Endothelial cell of umbilical vein (primary cell): ENCODE data around the gene MLX. TPM values are rescaled to one million over a fixed set of nuclear protein-coding genes. Genes with fewer than 3 reads are reported as not detected.

Source experiments
- BruUV-seq: library from RNA; stranded (reverse); fragments of 400-500 nt; replicated peaks from 2 replicates; lab custom pipeline; 2021; lab: Mats Ljungman, UMichigan
- CTCF ChIA-PET: fragments of 300-600, 350-600 bp; sonication (Branson Sonifier 250); formaldehyde crosslinking; loops from one replicate; lab custom pipeline; 2021; ENCODE audit warnings: antibody characterized with exemption, inconsistent platforms; lab: Charles Lee
- POLR2A ChIA-PET: fragments of 300-600, 350-600 bp; sonication (Branson Sonifier 250); formaldehyde crosslinking; loops from one replicate; lab custom pipeline; 2021; ENCODE audit warnings: antibody characterized with exemption, inconsistent platforms; lab: Charles Lee
- DNase-seq: peaks from one replicate; pipeline ENCODE4 v3.0.0-alpha.2; 2011; ENCODE audit warnings: low read depth, low spot score
- FAIRE-seq: peaks from 2 replicates; lab custom pipeline; 2011; peaks lifted over from hg19 to GRCh38; lab: Jason Lieb, UNC
- H2AFZ ChIP-seq: 2 replicates; pipeline ENCODE4 v1.6.0; 2012; ENCODE audit warnings: low read depth, low read length, control low read depth, inconsistent platforms
- H3K27ac ChIP-seq: 2 replicates; pipeline ENCODE4 v1.5.1; 2011; ENCODE audit warnings: low read depth, mild to moderate bottlenecking, control low read depth, low read length, moderate library complexity; ENCODE audit not compliant: insufficient read depth
- H3K27me3 ChIP-seq, 2 experiments: 2 replicates each; pipeline versions ENCODE4 v1.6.0 to v1.6.1; 2011; ENCODE audit warnings: low read length in 2 of 2, mixed read lengths in 1 of 2; ENCODE audit not compliant: control insufficient read depth in 2 of 2, insufficient read depth in 2 of 2
- H3K36me3 ChIP-seq, 2 experiments: 2 replicates in 1 of 2; 3 replicates in 1 of 2; pipeline ENCODE4 v1.5.1; 2011; ENCODE audit warnings: low read length in 2 of 2, mild to moderate bottlenecking in 1 of 2, moderate library complexity in 1 of 2; ENCODE audit not compliant: control insufficient read depth in 2 of 2, insufficient read depth in 2 of 2; ENCODE audit errors: extremely low read depth in 1 of 2
- H3K4me1 ChIP-seq: 3 replicates; pipeline ENCODE4 v1.5.1; 2011; ENCODE audit warnings: mild to moderate bottlenecking, low read length; ENCODE audit not compliant: control insufficient read depth, insufficient read depth; ENCODE audit errors: extremely low read depth
- H3K4me2 ChIP-seq: 2 replicates; pipeline ENCODE4 v1.6.1; 2011; ENCODE audit warnings: low read length, control low read depth, mixed read lengths; ENCODE audit not compliant: insufficient read depth
- H3K4me3 ChIP-seq, 3 experiments: fragments of 200-600 bp in 1 of 3; sonication (generic), shearing (Covaris generic) in 1 of 3; replicated peaks in 1 of 3; 2 replicates each; pipeline ENCODE4 v1.5.1; 2011 to 2016; ENCODE audit warnings: control low read depth in 3 of 3, low read length in 3 of 3, mild to moderate bottlenecking in 2 of 3, inconsistent platforms in 1 of 3, low read depth in 1 of 3, moderate library complexity in 1 of 3; ENCODE audit not compliant: insufficient read depth in 1 of 3
- H3K79me2 ChIP-seq: 2 replicates; pipeline ENCODE4 v1.6.0; 2012; ENCODE audit warnings: low read length, inconsistent platforms; ENCODE audit not compliant: control insufficient read depth, insufficient read depth
- H3K9ac ChIP-seq: replicated peaks from 2 replicates; pipeline ENCODE3; 2011; ENCODE audit warnings: low read length, control low read depth; ENCODE audit not compliant: insufficient read depth; ENCODE audit errors: extremely low read depth
- H3K9me1 ChIP-seq: replicated peaks from 3 replicates; pipeline ENCODE4 v1.6.0; 2011; ENCODE audit warnings: mild to moderate bottlenecking, low read length; ENCODE audit not compliant: control insufficient read depth, insufficient read depth; ENCODE audit errors: extremely low read depth
- H3K9me3 ChIP-seq: replicated peaks from 2 replicates; pipeline ENCODE4 v1.5.1; 2012; ENCODE audit warnings: low read length, inconsistent platforms; ENCODE audit not compliant: control insufficient read depth, insufficient read depth
- H4K20me1 ChIP-seq: replicated peaks from 2 replicates; pipeline ENCODE3; 2011; ENCODE audit warnings: mild to moderate bottlenecking, low read length; ENCODE audit not compliant: control insufficient read depth, insufficient read depth; ENCODE audit errors: extremely low read depth
- EZH2 ChIP-seq: IDR thresholded peaks from 2 replicates; pipeline ENCODE4 v1.6.1; 2012; ENCODE audit warnings: borderline replicate concordance, low read depth, mild to moderate bottlenecking, moderate library complexity, low read length, inconsistent platforms; ENCODE audit not compliant: severe bottlenecking
- FOS ChIP-seq: IDR thresholded peaks from 2 replicates; pipeline ENCODE4 v1.6.1; 2011; ENCODE audit warnings: mild to moderate bottlenecking, low read length, moderate library complexity, borderline replicate concordance; ENCODE audit not compliant: insufficient read depth
- JUN ChIP-seq: IDR thresholded peaks from 2 replicates; pipeline ENCODE4 v1.6.1; 2011; ENCODE audit warnings: borderline replicate concordance, low read depth; ENCODE audit not compliant: insufficient read length, insufficient read depth
- POLR2A ChIP-seq: IDR thresholded peaks from 2 replicates; pipeline ENCODE4 v1.6.1; 2012; ENCODE audit warnings: low read depth, mild to moderate bottlenecking, control low read depth, low read length
- POLR2AphosphoS5 ChIP-seq: IDR thresholded peaks from 2 replicates; pipeline ENCODE4 v1.6.1; 2012; ENCODE audit warnings: low read depth, mild to moderate bottlenecking, control low read depth, low read length, moderate library complexity; ENCODE audit not compliant: insufficient read depth
- dilution Hi-C: fragments of 300-500 bp; cut with MboI; formaldehyde crosslinking; loops from one replicate; pipeline ENCODE4 v1.15.0; 2019; ENCODE audit warnings: low sequenced_read_pairs; ENCODE audit not compliant: extremely low pct_ligation_motif_present
- intact Hi-C: fragments of 100-400 bp; cut with micrococcal nuclease; formaldehyde crosslinking; loops from one replicate; pipeline ENCODE4 v1.10.0; 2022
- polyA plus RNA-seq, 4 experiments: library from polyadenylated mRNA; depleted of rRNA in 3 of 4; stranded (reverse) in 3 of 4; unstranded in 1 of 4; fragments of >200 nt; gene quantifications; 2 replicates each; pipeline versions ENCODE4 v1.2.1 to v1.2.3, GENCODE V29; 2011 to 2012; ENCODE audit warnings: missing spikeins in 1 of 4
- total RNA-seq: library from RNA; stranded (reverse); gene quantifications from 2 replicates; pipeline ENCODE4 v1.2.3, GENCODE V29; 2021

The MLX gene
- total and polyA plus RNA-seq, 2 donors (not counting 3 experiments of a cell fraction or from before 2014, with no cell fraction given) = 40.3 to 42.7 TPM

DNA sequence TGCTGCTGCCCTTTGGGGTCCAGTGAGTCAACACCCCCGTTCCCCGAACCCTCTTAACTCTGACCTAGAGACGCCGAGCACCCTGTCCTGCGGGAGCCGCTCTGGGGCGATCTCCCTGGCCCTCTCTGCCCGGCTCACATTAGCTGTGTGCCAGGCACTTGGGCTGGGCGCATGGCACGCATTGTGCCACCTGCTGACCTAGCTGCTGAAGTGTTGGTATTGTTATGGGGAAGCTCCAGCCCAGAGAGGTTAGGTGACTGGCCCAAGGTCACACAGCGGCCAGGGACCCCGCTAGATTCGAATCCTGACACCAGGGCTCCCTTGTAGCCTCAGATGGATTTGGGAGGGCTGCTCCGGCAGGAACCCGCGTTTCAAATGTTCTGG lies 13.0 kb upstream of the MLX start:
- dilution Hi-C loops (no loop called here), intact Hi-C loops (loop anchor here (2.0 kb wide), 1 partner anchor 17 kb away; the partner anchor contains the start of gene NAGLU)
- H3K79me2 ChIP-seq = peaks cover 17% of the 10 kb centered on the region
- peak overlapping the region; percentile 77 for H3K27ac ChIP-seq
- H3K4me1 ChIP-seq = peaks cover 14% of the 10 kb centered on the region
- H4K20me1 ChIP-seq = no peaks in the 10 kb centered on the region
- ChIA-PET CTCF (interaction anchor here (1.0 to 1.7 kb wide), 6 partner anchors 17 to 332 kb away, joined by 3 to 11 read pairs (median 4); partner anchors contain the start of genes NAGLU and PSMC3IP), POLR2A (no interaction called here)
- no peaks in the 10 kb centered on the region for H3K9me3 ChIP-seq
- H3K36me3 ChIP-seq = no peaks in the 10 kb centered on the region
- H3K27me3 ChIP-seq = no peaks in the 10 kb centered on the region
- no peaks in the 10 kb centered on the region for H3K9me1 ChIP-seq
- H2AFZ ChIP-seq = no peak overlapping the region
- BruUV-seq = no TSS peak
- TF ChIP-seq JUN (no peak), EZH2 (no peak)
- peak overlapping the region; percentile 92 for H3K9ac ChIP-seq
- H3K4me2 ChIP-seq = peak overlapping the region; percentile 58
- peak overlapping the region; percentile 51 to 65 (median 52) for H3K4me3 ChIP-seq
- DNase-seq = no peak
- no peak for FAIRE-seq

DNA sequence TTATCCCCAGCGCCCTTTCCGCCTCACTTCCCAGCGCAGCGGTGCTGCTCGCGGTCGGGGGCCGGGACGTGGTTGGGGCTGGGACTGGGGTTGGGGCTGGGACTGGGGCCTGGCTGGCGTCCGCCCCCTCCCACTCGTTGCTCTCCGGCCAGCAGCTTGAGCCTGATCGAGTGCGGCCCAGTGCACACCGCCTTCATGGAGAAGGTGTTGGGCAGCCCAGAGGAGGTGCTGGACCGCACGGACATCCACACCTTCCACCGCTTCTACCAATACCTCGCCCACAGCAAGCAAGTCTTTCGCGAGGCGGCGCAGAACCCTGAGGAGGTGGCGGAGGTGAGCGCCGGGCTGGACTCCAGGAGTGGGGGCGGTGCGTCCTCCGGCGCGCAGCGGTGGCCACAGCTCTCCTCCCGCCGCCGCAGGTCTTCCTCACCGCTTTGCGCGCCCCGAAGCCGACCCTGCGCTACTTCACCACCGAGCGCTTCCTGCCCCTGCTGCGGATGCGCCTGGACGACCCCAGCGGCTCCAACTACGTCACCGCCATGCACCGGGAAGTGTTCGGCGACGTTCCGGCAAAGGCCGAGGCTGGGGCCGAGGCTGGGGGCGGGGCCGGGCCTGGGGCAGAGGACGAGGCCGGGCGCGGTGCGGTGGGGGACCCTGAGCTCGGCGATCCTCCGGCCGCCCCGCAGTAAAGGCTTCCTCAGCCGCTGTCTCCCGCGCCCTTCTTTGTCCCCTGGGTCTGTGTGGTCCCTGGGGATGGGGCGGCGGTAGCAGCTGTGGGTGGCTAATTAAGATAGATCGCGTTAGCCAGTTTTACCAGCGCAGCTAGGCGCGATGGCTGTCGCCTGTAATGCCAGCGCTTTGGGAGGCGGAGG lies 12.4 kb upstream of the MLX start:
- peak overlapping the region; percentile 77 for H3K27ac ChIP-seq
- no peaks in the 10 kb centered on the region for H4K20me1 ChIP-seq
- ChIA-PET POLR2A (no interaction called here), CTCF (interaction anchor here (1.0 to 1.7 kb wide), 6 partner anchors 18 to 332 kb away, joined by 3 to 11 read pairs (median 4); partner anchors contain the start of genes NAGLU and PSMC3IP)
- H3K9me1 ChIP-seq = no peaks in the 10 kb centered on the region
- BruUV-seq = TSS peak; percentile 43
- TF ChIP-seq FOS (no peak), POLR2AphosphoS5 (peak; percentile 90), POLR2A (peak; percentile 86)
- peak overlapping the region; percentile 51 to 65 (median 52) for H3K4me3 ChIP-seq
- no peaks in the 10 kb centered on the region for H3K27me3 ChIP-seq
- peaks cover 14% of the 10 kb centered on the region for H3K4me1 ChIP-seq
- H2AFZ ChIP-seq = peak overlapping the region; percentile 40
- intact Hi-C loops (loop anchor here (2.0 kb wide), 1 partner anchor 18 kb away; the partner anchor contains the start of gene NAGLU), dilution Hi-C loops (no loop called here)
- H3K9me3 ChIP-seq = no peaks in the 10 kb centered on the region
- FAIRE-seq = peak; percentile 98
- peak overlapping the region; percentile 94 for H3K4me2 ChIP-seq
- H3K79me2 ChIP-seq = peaks cover 17% of the 10 kb centered on the region
- H3K9ac ChIP-seq = peak overlapping the region; percentile 92
- DNase-seq = peak; percentile 89
- H3K36me3 ChIP-seq = no peaks in the 10 kb centered on the region
